A549 (cell line): ENCODE data around the gene HLA-DQB2. TPM values are rescaled to one million over a fixed set of nuclear protein-coding genes. Genes with fewer than 3 reads are reported as not detected.

Experiments
- ATAC-seq, 2 experiments: fragments of 200-7000 bp in 1 of 2; fragments of >200 bp in 1 of 2; cut with Nextera tagmentation in 1 of 2; cut with Tn5 transposase in 1 of 2; 3 replicates each; pipeline versions ENCODE4 v1.8.0 to v1.9.1; 2018 to 2020; ENCODE audit warnings: mild to moderate bottlenecking in 1 of 2, moderate library complexity in 1 of 2
- CTCF ChIA-PET: fragments of 300-600 bp; sonication (Branson Sonifier 250); formaldehyde crosslinking; extraction: SDS; loops from one replicate; lab custom pipeline; 2021; ENCODE audit warnings: antibody characterized with exemption, inconsistent platforms; lab: Yijun Ruan, JAX
- POLR2A ChIA-PET: fragments of 350-600 bp; formaldehyde crosslinking; extraction: SDS; loops from one replicate; lab custom pipeline; 2021; ENCODE audit warnings: antibody characterized with exemption, inconsistent platforms; lab: Yijun Ruan, JAX
- DNase-seq, 2 experiments: peaks; one replicate each; pipeline versions ENCODE4 v3.0.0 to v3.0.0-alpha.2; 2011 to 2016; ENCODE audit warnings: low read depth in 1 of 2, low spot score in 1 of 2
- FAIRE-seq: peaks from 2 replicates; lab custom pipeline; 2011; peaks lifted over from hg19 to GRCh38; lab: Jason Lieb, UNC
- H3K27ac ChIP-seq, 2 experiments: fragments of >200 bp; sonication (Bioruptor Twin); formaldehyde crosslinking; 3 replicates each; pipeline ENCODE4 v1.5.1; 2016 to 2017
- H3K4me1 ChIP-seq: fragments of >200 bp; sonication (Bioruptor Twin); formaldehyde crosslinking; 3 replicates; pipeline ENCODE4 v1.6.1; 2016
- H3K4me2 ChIP-seq: fragments of >200 bp; sonication (Bioruptor Twin); formaldehyde crosslinking; 3 replicates; pipeline ENCODE4 v1.6.1; 2016
- H3K4me3 ChIP-seq: fragments of >200 bp; sonication (Bioruptor Twin); formaldehyde crosslinking; 3 replicates; pipeline ENCODE4 v1.5.1; 2016
- H3K9me3 ChIP-seq: fragments of >200 bp; sonication (Bioruptor Twin); formaldehyde crosslinking; 3 replicates; pipeline ENCODE4 v1.6.1; 2016
- BCL3 ChIP-seq: fragments of >200 bp; sonication (Bioruptor Twin); formaldehyde crosslinking; IDR thresholded peaks from 3 replicates; pipeline ENCODE4 v1.6.1; 2016
- CEBPB ChIP-seq, 2 experiments: fragments of >200 bp in 1 of 2; sonication (Bioruptor Twin) in 1 of 2; formaldehyde crosslinking in 1 of 2; IDR thresholded peaks; 2 replicates each; pipeline ENCODE4 v1.6.1; 2012 to 2016
- CHD2 ChIP-seq: fragments of 150-350 bp; IDR thresholded peaks from 2 replicates; pipeline ENCODE4 v1.6.1; 2014; ENCODE audit warnings: low read length; ENCODE audit not compliant: partially characterized antibody
- CTCF ChIP-seq: fragments of >200 bp; sonication (Bioruptor Twin); formaldehyde crosslinking; IDR thresholded peaks from 3 replicates; pipeline ENCODE4 v1.5.1; 2016
- EHF ChIP-seq: fragments of 250-450 bp; sonication (Bioruptor Pico); IDR thresholded peaks from 2 replicates; pipeline ENCODE4 v1.5.0; 2020; ENCODE audit warnings: mild to moderate bottlenecking
- ELK1 ChIP-seq: fragments of 150-350 bp; IDR thresholded peaks from 2 replicates; pipeline ENCODE4 v1.6.1; 2014; ENCODE audit warnings: low read depth, mild to moderate bottlenecking, low read length
- FOSL2 ChIP-seq, 2 experiments: fragments of 450-650 bp in 1 of 2; fragments of >200 bp in 1 of 2; sonication (Bioruptor Twin) in 1 of 2; formaldehyde crosslinking; IDR thresholded peaks; 2 replicates each; pipeline versions ENCODE4 v1.5.0 to v1.6.1; 2016 to 2020; ENCODE audit warnings: mild to moderate bottlenecking in 1 of 2, moderate library complexity in 1 of 2
- HDAC2 ChIP-seq: fragments of 200-600 bp; sonication (generic); IDR thresholded peaks from 2 replicates; pipeline ENCODE4 v1.6.1; 2016
- HOXA7 ChIP-seq: fragments of 250-450 bp; sonication (Bioruptor Pico); IDR thresholded peaks from 2 replicates; pipeline ENCODE4 v1.5.0; 2020; ENCODE audit warnings: mild to moderate bottlenecking, moderate library complexity
- JUN ChIP-seq, 2 experiments: fragments of >200 bp; sonication (Bioruptor Twin); formaldehyde crosslinking; IDR thresholded peaks; 2 replicates in 1 of 2; 3 replicates in 1 of 2; pipeline ENCODE4 v1.6.1; 2016 to 2017
- MAX ChIP-seq: IDR thresholded peaks from 2 replicates; pipeline ENCODE4 v1.6.1; 2012
- MYC ChIP-seq: IDR thresholded peaks from 2 replicates; pipeline ENCODE4 v1.6.1; 2012; ENCODE audit warnings: mild to moderate bottlenecking, inconsistent platforms, low read length, improper control_type of control experiment, borderline replicate concordance
- POLR2AphosphoS2 ChIP-seq: conservative IDR thresholded peaks from 2 replicates; pipeline ENCODE4 v1.6.1; 2012; ENCODE audit warnings: low read length, improper control_type of control experiment, inconsistent platforms
- RAD21 ChIP-seq, 2 experiments: fragments of >200 bp in 1 of 2; sonication (Bioruptor Twin) in 1 of 2; formaldehyde crosslinking in 1 of 2; IDR thresholded peaks in 1 of 2; conservative IDR thresholded peaks in 1 of 2; 2 replicates in 1 of 2; 3 replicates in 1 of 2; pipeline ENCODE4 v1.6.1; 2012 to 2018; ENCODE audit warnings: inconsistent platforms in 1 of 2
- RARB ChIP-seq: fragments of 250-450 bp; sonication (Bioruptor Pico); IDR thresholded peaks from 2 replicates; pipeline ENCODE4 v1.8.0; 2021; ENCODE audit warnings: mild to moderate bottlenecking, moderate library complexity
- RCOR1 ChIP-seq: fragments of 150-350 bp; IDR thresholded peaks from 2 replicates; pipeline ENCODE4 v1.6.1; 2014; ENCODE audit warnings: antibody characterized with exemption, low read length, low read depth
- RFX5 ChIP-seq: fragments of 450-650 bp; IDR thresholded peaks from 2 replicates; pipeline ENCODE4 v1.7.1; 2014; ENCODE audit warnings: antibody characterized with exemption, mild to moderate bottlenecking, moderate library complexity
- SMC3 ChIP-seq: fragments of >200 bp; sonication (Bioruptor Twin); formaldehyde crosslinking; IDR thresholded peaks from 3 replicates; pipeline ENCODE4 v1.6.1; 2018; ENCODE audit warnings: inconsistent platforms
- TP53 ChIP-seq: fragments of 250-450 bp; sonication (Bioruptor Pico); IDR thresholded peaks from 2 replicates; pipeline ENCODE4 v1.5.0; 2021; ENCODE audit warnings: mild to moderate bottlenecking, moderate library complexity
- WGBS: methylation state at CpG from one replicate; pipeline ENCODE4 v1.1.6; 2017; ENCODE audit errors: missing lambda C conversion rate; 5-methylcytosine and 5-hydroxymethylcytosine counted together
- polyA plus RNA-seq, 4 experiments: library from polyadenylated mRNA; depleted of rRNA in 3 of 4; stranded (reverse); fragments of >200 nt; fragmentation: RNase III in 1 of 4; extraction: RNeasy Plus Mini Kit Qiagen cat#74134 plus additional on column Dnase treatment in 1 of 4; gene quantifications; 2 replicates in 3 of 4; 3 replicates in 1 of 4; pipeline ENCODE4 v1.2.3, GENCODE V29; 2011 to 2017

HLA-DQB2 gene
- polyA plus RNA-seq, 2 of the 4 experiments (the other 2 are of a cell fraction) = not detected

- TF ChIP-seq CHD2 (no peak), RFX5 (no peak)
Observed at GRCh38 chr6:32803416-32803815, 40.1 kb upstream of the HLA-DQB2 start (continued).

- Histone ChIP-seq H3K4me2 (no peak overlapping the region), H3K9me3 (peaks cover 6% of the 10 kb centered on the region; the same call in 1 of the 3 replicates), H3K4me1 (no peaks in the 10 kb centered on the region), H3K4me3 (no peak overlapping the region), H3K27ac (no peak overlapping the region)
- TF ChIP-seq ELK1 (no peak), HOXA7 (CRISPR knock-in tag) (no peak), SMC3 (no peak), BCL3 (no peak), RARB (CRISPR knock-in tag) (no peak), HDAC2 (no peak)
- WGBS = 50% methylated on average over 3 of the region's 3 CpGs
- DNase-seq (no peak), ATAC-seq (no peak), FAIRE-seq (no peak)
- CTCF ChIA-PET = interaction anchor here (1.0 to 1.6 kb wide), 4 partner anchors 14 to 387 kb away, joined by 4 to 8 read pairs (median 6); partner anchors contain the start of gene TAP2
- POLR2A ChIA-PET = no interaction called here
Observed at GRCh38 chr6:32799740-32800139, 36.4 kb upstream of the HLA-DQB2 start.

GRCh38 chr6:32799168-32799567 is 35.8 kb upstream of the HLA-DQB2 start:
- H3K9me3 ChIP-seq = peaks cover 6% of the 10 kb centered on the region; the same call in 1 of the 3 replicates
- H3K4me2 ChIP-seq = no peak overlapping the region
- POLR2A ChIA-PET = no interaction called here
- no peak overlapping the region for H3K27ac ChIP-seq
- no peaks in the 10 kb centered on the region for H3K4me1 ChIP-seq
- FAIRE-seq = no peak
- 29% methylated on average over 3 of the region's 3 CpGs for WGBS
- no peak for DNase-seq
- no peak overlapping the region for H3K4me3 ChIP-seq
- no peak for TF ChIP-seq RCOR1
- TF ChIP-seq TP53 (CRISPR knock-in tag) = no peak
- TF ChIP-seq JUN (IDR thresholded peaks at IDR 0.05) = no peak
- TF ChIP-seq EHF (CRISPR knock-in tag) = no peak
- no peak for TF ChIP-seq POLR2AphosphoS2
- TF ChIP-seq FOSL2 (IDR thresholded peaks at IDR 0.05) = no peak
- TF ChIP-seq FOSL2 (CRISPR knock-in tag; IDR thresholded peaks at IDR 0.05) = no peak
- TF ChIP-seq MYC = no peak
- TF ChIP-seq RAD21 (conservative IDR thresholded peaks at IDR 0.05 in 1 of 2, IDR thresholded peaks at IDR 0.05 in 1 of 2) = no peak
- CTCF ChIA-PET = interaction anchor here (1.0 to 1.6 kb wide), 4 partner anchors 13 to 386 kb away, joined by 4 to 8 read pairs (median 6); partner anchors contain the start of gene TAP2
- no peak for ATAC-seq

GRCh38 chr6:32796848-32797776 is 33.8 kb upstream of the HLA-DQB2 start:
- H3K4me3 ChIP-seq = 0 out of 3 replicates have a peak overlapping the region, but pooled peaks have one; percentile 19
- H3K4me2 ChIP-seq = peak overlapping the region; percentile 74
- H3K27ac ChIP-seq = no peak overlapping the region
- ChIA-PET POLR2A (no interaction called here), CTCF (interaction anchor here (0.6 to 2.0 kb wide), 9 partner anchors 9 to 383 kb away, joined by 3 to 11 read pairs (median 3); no protein-coding TSS in a partner anchor)
- no peaks in the 10 kb centered on the region for H3K4me1 ChIP-seq
- TF ChIP-seq RAD21 (conservative IDR thresholded peaks at IDR 0.05 in 1 of 2, IDR thresholded peaks at IDR 0.05 in 1 of 2) (peak; percentile 71 to 73), MAX (no peak), SMC3 (peak; percentile 63), CEBPB (IDR thresholded peaks at IDR 0.05) (peak; percentile 44 to 84; a peak in 3 of 4 replicates), CTCF (peak; percentile 67)
- H3K9me3 ChIP-seq = peaks cover 6% of the 10 kb centered on the region; the same call in 1 of the 3 replicates
- FAIRE-seq = no peak
- 9% methylated on average over 29 of the region's 30 CpGs for WGBS
- ATAC-seq = peak; percentile 66 to 74; a peak in 5 of 6 replicates
- peak; percentile 34 to 43 for DNase-seq
